Activated naive CD4-positive, alpha-beta T cell treated with anti-CD3 and anti-CD28 coated beads, Interleukin-2, amount 50 U/mL, for 72 hours (primary cell): ENCODE data around the gene NAGPA. TPM values are rescaled to one million over a fixed set of nuclear protein-coding genes. Genes with fewer than 3 reads are reported as not detected.
"Not testable (repeated sequence)": the region's sequence is repeated elsewhere in the genome, so short reads cannot be mapped to it uniquely, and the experiment has no call there.

Experiments
- ATAC-seq, 2 donors: fragments of 150-1000 bp; cut with Tn5 transposase; 2 replicates each; pipeline ENCODE4 v1.10.0; 2021; ENCODE audit warnings: mild to moderate bottlenecking in 2 of 2, moderate library complexity in 2 of 2
- DNase-seq, 2 donors: peaks; one replicate each; pipeline ENCODE4 v3.0.0; 2021 to 2022; ENCODE audit warnings: low spot score in 2 of 2
- H3K27ac Mint-ChIP-seq, 2 donors: one replicate each; pipeline ENCODE4 v1.8.0; 2022; ENCODE audit warnings: mild to moderate bottlenecking in 2 of 2, mixed read lengths in 2 of 2
- H3K36me3 Mint-ChIP-seq, 2 donors: one replicate each; pipeline ENCODE4 v1.8.0; 2022; ENCODE audit warnings: mixed read lengths in 2 of 2
- H3K9me3 Mint-ChIP-seq, 2 donors: one replicate each; pipeline ENCODE4 v1.8.0; 2022; ENCODE audit warnings: mixed read lengths in 2 of 2
- total RNA-seq, 2 donors: library from RNA; stranded (reverse); gene quantifications; one replicate each; pipeline ENCODE4 v1.2.3, GENCODE V29; 2022

NAGPA gene
- total RNA-seq = 10 to 100 TPM in 1 of 2 donors, 1 to 10 TPM in 1; 7.1 to 11.2 TPM

GRCh38 chr16:5033256-5034166, at the start of gene NAGPA:
TSS of gene NAGPA (minus strand) at chr16:5033935. CDS start at chr16:5033914, 21 bp downstream.
- Mint-ChIP-seq H3K9me3 (no peaks in the 10 kb centered on the region), H3K36me3 (no peaks in the 10 kb centered on the region), H3K27ac (peak within 1 kb of the TSS; percentile 84 to 95)
- DNase-seq (peak; percentile 82 to 83), ATAC-seq (peak; percentile 96)

- ATAC-seq, H3K9me3 Mint-ChIP-seq, H3K27ac Mint-ChIP-seq, DNase-seq: not testable (repeated sequence)
- H3K36me3 Mint-ChIP-seq = peaks cover 0 to 10% of the 10 kb centered on the region in 2 donors
These were observed 47.3 kb upstream of the NAGPA start for GRCh38 chr16:5080996-5081395.

GRCh38 chr16:5080461-5080860, 46.7 kb upstream of the NAGPA start:
- not testable (repeated sequence) for ATAC-seq, H3K9me3 Mint-ChIP-seq, DNase-seq, H3K27ac Mint-ChIP-seq
- peaks cover 5 to 11% of the 10 kb centered on the region in 2 donors for H3K36me3 Mint-ChIP-seq

GRCh38 chr16:5078626-5079025, 44.9 kb upstream of the NAGPA start:
- ATAC-seq = no peak
- Mint-ChIP-seq H3K9me3 (no peaks in the 10 kb centered on the region), H3K27ac (no peak overlapping the region), H3K36me3 (peaks cover 10 to 14% of the 10 kb centered on the region in 2 donors)
- DNase-seq = no peak

GRCh38 chr16:5077304-5077703, 43.6 kb upstream of the NAGPA start:
- H3K27ac Mint-ChIP-seq = no peak overlapping the region
- H3K36me3 Mint-ChIP-seq = peaks cover 14 to 18% of the 10 kb centered on the region in 2 donors
- DNase-seq (no peak), ATAC-seq (no peak)
- no peaks in the 10 kb centered on the region for H3K9me3 Mint-ChIP-seq

- ATAC-seq = no peak
- no peak for DNase-seq
- peak overlapping the region in 1 of 2 donors; percentile 86 for H3K27ac Mint-ChIP-seq
- peaks cover 21 to 28% of the 10 kb centered on the region in 2 donors for H3K36me3 Mint-ChIP-seq
- H3K9me3 Mint-ChIP-seq = no peaks in the 10 kb centered on the region
These were observed 41.9 kb upstream of the NAGPA start for GRCh38 chr16:5075637-5076036.

GRCh38 chr16:5073771-5074170, 40.0 kb upstream of the NAGPA start:
- not testable (repeated sequence) for DNase-seq, H3K9me3 Mint-ChIP-seq, H3K27ac Mint-ChIP-seq, ATAC-seq
- peaks cover 21 to 24% of the 10 kb centered on the region in 2 donors for H3K36me3 Mint-ChIP-seq

- H3K27ac Mint-ChIP-seq = peak overlapping the region in 1 of 2 donors; percentile 93
- peaks cover 21 to 24% of the 10 kb centered on the region in 2 donors for H3K36me3 Mint-ChIP-seq
- ATAC-seq (no peak), DNase-seq (no peak)
- H3K9me3 Mint-ChIP-seq = no peaks in the 10 kb centered on the region
These were observed 39.5 kb upstream of the NAGPA start for GRCh38 chr16:5073279-5073629.

- Mint-ChIP-seq H3K9me3 (no peaks in the 10 kb centered on the region), H3K36me3 (peaks cover 21 to 24% of the 10 kb centered on the region in 2 donors), H3K27ac (peak overlapping the region; percentile 93 to 99)
- DNase-seq (no peak), ATAC-seq (no peak)
These were observed 38.9 kb upstream of the NAGPA start for GRCh38 chr16:5072334-5073278.

- Mint-ChIP-seq H3K9me3 (no peaks in the 10 kb centered on the region), H3K27ac (peak within 1 kb of the TSS; percentile 93 to 99), H3K36me3 (peaks cover 21 to 24% of the 10 kb centered on the region in 2 donors)
- DNase-seq (peak; percentile 88 to 92), ATAC-seq (peak; percentile 93 to 94)
These were observed 38.1 kb upstream of the NAGPA start, which contains the start of gene ALG1 for GRCh38 chr16:5071681-5072333. TSS of gene ALG1 (plus strand) at chr16:5071843. CDS start at chr16:5071850, 7 bp downstream.

- no peak for DNase-seq
- ATAC-seq = no peak
- peaks cover 21 to 24% of the 10 kb centered on the region in 2 donors for H3K36me3 Mint-ChIP-seq
- H3K9me3 Mint-ChIP-seq = no peaks in the 10 kb centered on the region
- peak overlapping the region; percentile 93 to 99 for H3K27ac Mint-ChIP-seq
These were observed 37.6 kb upstream of the NAGPA start for GRCh38 chr16:5071341-5071680.

GRCh38 chr16:5070431-5071186, 36.9 kb upstream of the NAGPA start:
- ATAC-seq (no peak), DNase-seq (no peak)
- H3K27ac Mint-ChIP-seq = peak overlapping the region; percentile 93 to 99
- peaks cover 18 to 24% of the 10 kb centered on the region in 2 donors for H3K36me3 Mint-ChIP-seq
- H3K9me3 Mint-ChIP-seq = no peaks in the 10 kb centered on the region

- DNase-seq (no peak), ATAC-seq (no peak)
- Mint-ChIP-seq H3K36me3 (peaks cover 10 to 18% of the 10 kb centered on the region in 2 donors), H3K9me3 (no peaks in the 10 kb centered on the region), H3K27ac (peak overlapping the region in 1 of 2 donors; percentile 73)
These were observed 36.1 kb upstream of the NAGPA start for GRCh38 chr16:5069854-5070253.

GRCh38 chr16:5069048-5069447, 35.3 kb upstream of the NAGPA start:
- peaks cover 7 to 18% of the 10 kb centered on the region in 2 donors for H3K36me3 Mint-ChIP-seq
- DNase-seq = no peak
- H3K27ac Mint-ChIP-seq = peak overlapping the region in 1 of 2 donors; percentile 73
- ATAC-seq = no peak
- no peaks in the 10 kb centered on the region for H3K9me3 Mint-ChIP-seq

- no peak overlapping the region for H3K27ac Mint-ChIP-seq
- H3K36me3 Mint-ChIP-seq = peaks cover 2% of the 10 kb centered on the region in 2 donors
- ATAC-seq = no peak
- DNase-seq = no peak
- no peaks in the 10 kb centered on the region for H3K9me3 Mint-ChIP-seq
These were observed 32.8 kb upstream of the NAGPA start for GRCh38 chr16:5066511-5066910.

GRCh38 chr16:5065813-5066212, 32.1 kb upstream of the NAGPA start, which contains the start of gene C16orf89:
TSS of gene C16orf89 (minus strand) at chr16:5065956. CDS start at chr16:5065908, 48 bp downstream.
- no peak for ATAC-seq
- DNase-seq = no peak
- H3K36me3 Mint-ChIP-seq = no peaks in the 10 kb centered on the region
- no peak within 1 kb of the TSS for H3K27ac Mint-ChIP-seq
- no peaks in the 10 kb centered on the region for H3K9me3 Mint-ChIP-seq
